Natural killer cell (primary cell): ENCODE measurements around the gene RECK. TPM values are rescaled to one million over a fixed set of nuclear protein-coding genes. Genes with fewer than 3 reads are reported as not detected.

Experiments
- ATAC-seq, 3 donors: fragments of 150-1000 bp in 2 of 3; fragments of 200-7000 bp in 1 of 3; cut with Tn5 transposase; 1 replicate in 1 of 3; 2 replicates in 2 of 3; pipeline ENCODE4 v1.10.0; 2021; ENCODE audit warnings: mild to moderate bottlenecking in 2 of 3, moderate library complexity in 2 of 3
- DNase-seq, 2 donors: peaks; one replicate each; pipeline versions ENCODE4 v3.0.0 to v3.0.0-alpha.2; 2013 to 2021; ENCODE audit warnings: mixed read lengths in 1 of 2
- H3K27ac ChIP-seq: one replicate; pipeline ENCODE4 v1.5.1; 2013; ENCODE audit warnings: mild to moderate bottlenecking, low read length
- H3K27me3 ChIP-seq: one replicate; pipeline ENCODE4 v1.6.1; 2013; ENCODE audit warnings: low read length; ENCODE audit not compliant: control insufficient read depth, insufficient read depth
- H3K36me3 ChIP-seq: one replicate; pipeline ENCODE4 v1.6.1; 2013; ENCODE audit warnings: low read length; ENCODE audit not compliant: control insufficient read depth, insufficient read depth
- H3K4me1 ChIP-seq: one replicate; pipeline ENCODE4 v1.6.1; 2013; ENCODE audit warnings: low read length; ENCODE audit not compliant: control insufficient read depth, insufficient read depth
- H3K4me3 ChIP-seq: one replicate; pipeline ENCODE4 v1.5.1; 2013; ENCODE audit warnings: low read length
- H3K9me3 ChIP-seq: one replicate; pipeline ENCODE4 v1.6.1; 2013; ENCODE audit warnings: low read length; ENCODE audit not compliant: control insufficient read depth, insufficient read depth
- H3K27ac Mint-ChIP-seq, 2 donors: one replicate each; pipeline ENCODE4 v1.8.0; 2022; ENCODE audit warnings: mild to moderate bottlenecking in 2 of 2, mixed read lengths in 2 of 2, moderate library complexity in 1 of 2
- H3K27me3 Mint-ChIP-seq, 2 donors: one replicate each; pipeline ENCODE4 v1.8.0; 2022; ENCODE audit warnings: low read depth in 2 of 2, mixed read lengths in 2 of 2
- H3K36me3 Mint-ChIP-seq: one replicate; pipeline ENCODE4 v1.8.0; 2022; ENCODE audit warnings: mixed read lengths
- H3K4me1 Mint-ChIP-seq, 2 donors: one replicate each; pipeline ENCODE4 v1.8.0; 2022; ENCODE audit warnings: mixed read lengths in 2 of 2
- H3K4me3 Mint-ChIP-seq: one replicate; pipeline ENCODE4 v1.8.0; 2022; ENCODE audit warnings: mild to moderate bottlenecking, moderate library complexity, mixed read lengths
- H3K9me3 Mint-ChIP-seq, 2 donors: one replicate each; pipeline ENCODE4 v1.8.0; 2022; ENCODE audit warnings: mixed read lengths in 2 of 2
- WGBS: methylation state at CpG from one replicate; pipeline ENCODE4 v1.1.7; 2013; ENCODE audit warnings: missing lambda C conversion rate; ENCODE audit not compliant: insufficient coverage; 5-methylcytosine and 5-hydroxymethylcytosine counted together
- intact Hi-C: fragments of 100-400 bp; cut with micrococcal nuclease; formaldehyde crosslinking; loops from one replicate; pipeline ENCODE4 v1.14.2; 2022
- total RNA-seq, 4 donors: library from RNA; stranded (reverse); fragments of 120-200 nt in 1 of 4; gene quantifications; one replicate each; pipeline versions ENCODE4 v1.2.3 to v1.2.4, GENCODE V29; 2013 to 2022
- TF ChIP-seq, protein P1 (sequence below): fragments of 200-600 bp; IDR thresholded peaks from one replicate; pipeline ENCODE4 v1.8.0; 2022; ENCODE audit warnings: antibody characterized with exemption

The RECK gene
- total RNA-seq, 3 donors from 2014 or later (not counting 1 experiment from before 2014, with no cell fraction given), result 7.4 to 10.3 (median 8.0) TPM

DNA sequence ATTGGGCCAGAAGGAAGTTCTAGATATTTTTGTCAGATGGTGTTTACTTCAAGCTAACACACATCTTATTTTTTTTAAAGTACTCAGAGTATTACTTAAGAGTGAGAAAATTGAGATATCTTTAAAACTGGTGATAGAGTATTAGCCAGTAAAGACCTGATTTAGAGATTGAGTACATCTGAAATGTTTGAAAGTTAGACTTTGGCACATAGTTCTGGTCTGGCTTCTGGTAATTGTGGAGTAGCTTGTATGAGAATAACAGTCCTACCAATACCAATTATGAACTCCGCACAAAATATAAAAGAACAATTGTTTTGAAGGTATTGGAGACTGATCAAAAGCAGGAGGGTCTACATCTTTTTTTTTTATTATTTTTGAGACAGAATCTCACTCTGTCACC, 55.3 kb downstream of the RECK start:
- no peaks in the 10 kb centered on the region for H3K27me3 Mint-ChIP-seq
- no peak for ATAC-seq
- DNase-seq, result no peak
- H3K9me3 ChIP-seq, result no peaks in the 10 kb centered on the region
- no peaks in the 10 kb centered on the region for H3K36me3 ChIP-seq
- intact Hi-C loops, result no loop called here
- no CpG with 5 or more reads among the region's 1 CpG for WGBS
- H3K4me1 ChIP-seq, result peaks cover 7% of the 10 kb centered on the region
- no peaks in the 10 kb centered on the region for H3K36me3 Mint-ChIP-seq
- H3K27me3 ChIP-seq, result no peaks in the 10 kb centered on the region
- H3K4me1 Mint-ChIP-seq, result peaks cover 13 to 15% of the 10 kb centered on the region in 2 donors
- peak overlapping the region; percentile 88 to 91 for H3K27ac Mint-ChIP-seq
- no peaks in the 10 kb centered on the region for H3K9me3 Mint-ChIP-seq
- TF ChIP-seq, protein P1, sequence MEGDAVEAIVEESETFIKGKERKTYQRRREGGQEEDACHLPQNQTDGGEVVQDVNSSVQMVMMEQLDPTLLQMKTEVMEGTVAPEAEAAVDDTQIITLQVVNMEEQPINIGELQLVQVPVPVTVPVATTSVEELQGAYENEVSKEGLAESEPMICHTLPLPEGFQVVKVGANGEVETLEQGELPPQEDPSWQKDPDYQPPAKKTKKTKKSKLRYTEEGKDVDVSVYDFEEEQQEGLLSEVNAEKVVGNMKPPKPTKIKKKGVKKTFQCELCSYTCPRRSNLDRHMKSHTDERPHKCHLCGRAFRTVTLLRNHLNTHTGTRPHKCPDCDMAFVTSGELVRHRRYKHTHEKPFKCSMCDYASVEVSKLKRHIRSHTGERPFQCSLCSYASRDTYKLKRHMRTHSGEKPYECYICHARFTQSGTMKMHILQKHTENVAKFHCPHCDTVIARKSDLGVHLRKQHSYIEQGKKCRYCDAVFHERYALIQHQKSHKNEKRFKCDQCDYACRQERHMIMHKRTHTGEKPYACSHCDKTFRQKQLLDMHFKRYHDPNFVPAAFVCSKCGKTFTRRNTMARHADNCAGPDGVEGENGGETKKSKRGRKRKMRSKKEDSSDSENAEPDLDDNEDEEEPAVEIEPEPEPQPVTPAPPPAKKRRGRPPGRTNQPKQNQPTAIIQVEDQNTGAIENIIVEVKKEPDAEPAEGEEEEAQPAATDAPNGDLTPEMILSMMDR, result no peak
- peak overlapping the region; percentile 64 for H3K27ac ChIP-seq
- H3K4me3 ChIP-seq, result no peak overlapping the region
- no peak overlapping the region for H3K4me3 Mint-ChIP-seq

DNA sequence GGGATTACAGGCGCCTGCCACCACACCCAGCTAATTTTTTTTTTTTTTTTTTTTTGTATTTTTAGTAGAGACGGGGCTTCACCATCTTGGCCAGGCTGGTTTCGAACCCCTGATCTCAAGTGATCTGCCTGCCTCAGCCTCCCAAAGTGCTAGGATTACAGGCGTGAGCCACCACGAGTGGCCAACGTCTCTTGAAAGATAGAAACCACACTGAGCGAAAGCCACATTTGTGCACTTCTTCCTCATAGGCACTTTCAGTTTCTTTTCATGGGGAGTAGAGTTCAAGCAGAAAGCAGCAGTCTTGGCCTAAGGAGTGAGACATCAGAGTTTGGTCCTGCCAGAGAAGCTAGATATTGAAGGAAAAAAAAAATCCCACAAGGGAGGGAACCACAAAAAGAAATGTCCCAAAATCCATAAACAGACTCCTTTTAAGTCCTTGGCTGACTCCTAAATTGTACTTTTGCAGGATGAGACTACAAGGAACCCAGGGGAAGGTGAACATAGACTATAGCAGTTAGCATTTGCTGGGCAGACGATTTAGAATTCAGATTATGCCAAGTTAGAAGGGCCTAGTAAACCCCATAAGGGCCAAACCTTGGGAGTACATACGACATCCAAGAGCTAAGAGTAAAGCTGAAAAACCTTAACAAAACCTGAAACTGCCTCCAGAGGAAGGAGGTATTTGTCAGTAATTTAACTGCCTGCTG, 55.9 kb downstream of the RECK start:
- DNase-seq, result peak in 1 of 2 donors; percentile 67
- H3K27ac ChIP-seq, result peak overlapping the region; percentile 64
- no peaks in the 10 kb centered on the region for H3K36me3 Mint-ChIP-seq
- H3K9me3 Mint-ChIP-seq, result no peaks in the 10 kb centered on the region
- H3K9me3 ChIP-seq, result no peaks in the 10 kb centered on the region
- WGBS, result 45% methylated on average over 7 of the region's 9 CpGs
- peak overlapping the region; percentile 88 to 91 for H3K27ac Mint-ChIP-seq
- ATAC-seq, result peak; percentile 78 to 98 (median 96)
- peaks cover 13 to 15% of the 10 kb centered on the region in 2 donors for H3K4me1 Mint-ChIP-seq
- TF ChIP-seq, protein P1, result no peak
- no peaks in the 10 kb centered on the region for H3K27me3 ChIP-seq
- no peak overlapping the region for H3K4me3 ChIP-seq
- no peaks in the 10 kb centered on the region for H3K27me3 Mint-ChIP-seq
- peaks cover 7% of the 10 kb centered on the region for H3K4me1 ChIP-seq
- H3K4me3 Mint-ChIP-seq, result no peak overlapping the region
- no peaks in the 10 kb centered on the region for H3K36me3 ChIP-seq
- intact Hi-C loops, result no loop called here

DNA sequence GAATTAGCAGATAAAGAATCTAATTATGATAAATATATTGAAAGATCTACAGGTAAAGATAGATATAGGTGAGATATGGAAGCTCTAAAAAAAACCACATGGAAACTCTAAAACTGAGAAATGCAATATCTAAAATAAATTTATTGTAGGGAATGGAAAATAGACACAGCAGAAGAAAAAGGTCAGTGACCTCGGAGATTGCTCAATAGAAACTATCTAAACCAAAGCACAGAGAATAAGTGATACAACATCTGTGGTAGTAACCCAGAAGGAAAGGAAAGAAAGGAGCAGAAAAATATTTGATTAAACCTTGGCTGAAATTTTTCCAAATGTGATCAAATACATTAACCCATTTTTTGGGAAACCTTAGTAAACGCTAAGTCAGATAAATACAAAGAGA, 56.7 kb downstream of the RECK start:
- H3K9me3 Mint-ChIP-seq, result no peaks in the 10 kb centered on the region
- Histone ChIP-seq H3K36me3 (no peaks in the 10 kb centered on the region), H3K4me1 (peaks cover 7% of the 10 kb centered on the region), H3K9me3 (no peaks in the 10 kb centered on the region), H3K27me3 (no peaks in the 10 kb centered on the region), H3K27ac (no peak overlapping the region), H3K4me3 (no peak overlapping the region)
- DNase-seq, result no peak
- H3K36me3 Mint-ChIP-seq, result no peaks in the 10 kb centered on the region
- WGBS, result 80% methylated on average over 1 of the region's 2 CpGs
- H3K27me3 Mint-ChIP-seq, result no peaks in the 10 kb centered on the region
- ATAC-seq, result no peak
- no peak overlapping the region for H3K4me3 Mint-ChIP-seq
- intact Hi-C loops, result no loop called here
- H3K27ac Mint-ChIP-seq, result peak overlapping the region; percentile 88 to 91
- peaks cover 13 to 15% of the 10 kb centered on the region in 2 donors for H3K4me1 Mint-ChIP-seq
- TF ChIP-seq, protein P1, result no peak

DNA sequence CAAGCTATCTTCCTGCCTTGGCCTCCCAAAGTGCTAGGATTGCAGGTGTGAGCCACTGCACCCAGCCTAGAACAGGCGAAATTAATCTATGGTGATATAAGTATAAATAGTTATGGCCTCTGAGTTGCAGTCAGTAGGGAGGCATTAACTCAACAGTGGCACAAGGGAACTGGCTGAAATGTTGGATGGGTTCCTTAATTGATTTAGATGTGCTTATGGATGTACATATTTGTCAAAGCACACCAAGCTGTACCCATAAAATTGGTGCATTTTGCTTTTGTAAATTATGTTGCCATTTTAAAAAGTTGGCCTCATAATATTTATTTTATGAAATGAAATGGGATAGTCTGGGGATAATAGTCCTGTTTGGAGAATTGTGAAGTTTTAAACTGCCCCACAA, 63.0 kb downstream of the RECK start:
- H3K27ac Mint-ChIP-seq, result no peak overlapping the region
- Histone ChIP-seq H3K27ac (no peak overlapping the region), H3K36me3 (no peaks in the 10 kb centered on the region), H3K4me1 (no peaks in the 10 kb centered on the region), H3K4me3 (no peak overlapping the region), H3K9me3 (no peaks in the 10 kb centered on the region), H3K27me3 (no peaks in the 10 kb centered on the region)
- TF ChIP-seq, protein P1, result no peak
- intact Hi-C loops, result loop anchor here (5.0 kb wide), 2 partner anchors 38 to 53 kb away; partner anchors contain the start of gene GLIPR2
- peaks cover 8 to 9% of the 10 kb centered on the region in 2 donors for H3K4me1 Mint-ChIP-seq
- WGBS, result 88% methylated on average over 1 of the region's 1 CpG
- no peaks in the 10 kb centered on the region for H3K36me3 Mint-ChIP-seq
- DNase-seq (no peak), ATAC-seq (no peak)
- no peaks in the 10 kb centered on the region for H3K27me3 Mint-ChIP-seq
- H3K9me3 Mint-ChIP-seq, result no peaks in the 10 kb centered on the region
- no peak overlapping the region for H3K4me3 Mint-ChIP-seq
